HEK293T (cell line): Measurements from ENCODE around the gene KIZ.

ENCODE experiments used
- BHLHE40 ChIP-seq: fragments of 450-650 bp; IDR thresholded peaks from 2 replicates; pipeline ENCODE4 v1.6.1; 2016; ENCODE audit warnings: mild to moderate bottlenecking, moderate library complexity, borderline replicate concordance
- CTBP1 ChIP-seq: fragments of 450-650 bp; IDR thresholded peaks from 2 replicates; pipeline ENCODE4 v1.6.1; 2016; ENCODE audit warnings: borderline replicate concordance
- ELF4 ChIP-seq: fragments of 450-650 bp; IDR thresholded peaks from 2 replicates; pipeline ENCODE4 v1.6.1; 2017; ENCODE audit warnings: antibody characterized with exemption
- FOXK2 ChIP-seq: fragments of 450-650 bp; IDR thresholded peaks from 2 replicates; pipeline ENCODE4 v1.6.1; 2016; ENCODE audit warnings: mild to moderate bottlenecking
- FOXM1 ChIP-seq: fragments of 450-650 bp; IDR thresholded peaks from 2 replicates; pipeline ENCODE4 v1.6.1; 2017; ENCODE audit warnings: mild to moderate bottlenecking, borderline replicate concordance
- L3MBTL2 ChIP-seq: fragments of 450-650 bp; conservative IDR thresholded peaks from 2 replicates; pipeline ENCODE4 v1.6.1; 2016; ENCODE audit warnings: mild to moderate bottlenecking
- NFRKB ChIP-seq: fragments of 450-650 bp; IDR thresholded peaks from 2 replicates; pipeline ENCODE4 v1.6.1; 2016; ENCODE audit warnings: mild to moderate bottlenecking, moderate library complexity
- SP1 ChIP-seq: fragments of 450-650 bp; IDR thresholded peaks from 2 replicates; pipeline ENCODE4 v1.6.1; 2017
- SUZ12 ChIP-seq: fragments of 450-650 bp; IDR thresholded peaks from 2 replicates; pipeline ENCODE4 v1.6.1; 2016; ENCODE audit warnings: mild to moderate bottlenecking
- TF ChIP-seq, protein P1 (sequence below): fragments of 450-650 bp; IDR thresholded peaks from 2 replicates; pipeline ENCODE4 v1.6.1; 2016

DNA sequence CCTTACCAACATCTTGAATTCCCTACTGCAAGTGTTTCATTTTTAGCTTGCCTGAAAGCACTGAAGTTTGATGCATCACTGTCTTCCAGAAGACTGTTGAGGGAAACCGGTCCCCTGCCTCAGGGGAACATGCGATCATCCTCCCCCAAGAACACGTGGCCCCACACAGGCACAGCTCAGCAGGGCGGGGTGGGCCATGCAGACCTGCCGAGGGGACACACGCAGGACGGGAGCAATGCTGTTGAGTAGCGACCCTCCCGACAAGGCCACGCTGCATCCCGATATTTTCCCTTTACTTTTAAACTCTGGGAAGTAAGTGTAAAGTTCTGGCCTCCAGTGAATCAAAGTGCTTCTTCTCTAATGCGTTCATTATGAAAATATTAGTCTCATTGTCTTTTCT lies 117.9 kb downstream of the KIZ start:
- TF ChIP-seq SUZ12, result no peak
- no peak for TF ChIP-seq BHLHE40
- no peak for TF ChIP-seq CTBP1
- no peak for TF ChIP-seq FOXM1
- TF ChIP-seq ELF4, result no peak
- no peak for TF ChIP-seq NFRKB
- TF ChIP-seq, protein P1, sequence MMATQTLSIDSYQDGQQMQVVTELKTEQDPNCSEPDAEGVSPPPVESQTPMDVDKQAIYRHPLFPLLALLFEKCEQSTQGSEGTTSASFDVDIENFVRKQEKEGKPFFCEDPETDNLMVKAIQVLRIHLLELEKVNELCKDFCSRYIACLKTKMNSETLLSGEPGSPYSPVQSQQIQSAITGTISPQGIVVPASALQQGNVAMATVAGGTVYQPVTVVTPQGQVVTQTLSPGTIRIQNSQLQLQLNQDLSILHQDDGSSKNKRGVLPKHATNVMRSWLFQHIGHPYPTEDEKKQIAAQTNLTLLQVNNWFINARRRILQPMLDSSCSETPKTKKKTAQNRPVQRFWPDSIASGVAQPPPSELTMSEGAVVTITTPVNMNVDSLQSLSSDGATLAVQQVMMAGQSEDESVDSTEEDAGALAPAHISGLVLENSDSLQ, result no peak
- TF ChIP-seq FOXK2, result no peak
- TF ChIP-seq SP1, result no peak
- no peak for TF ChIP-seq L3MBTL2
